GM03348 (cell line): ENCODE results near the gene CFAP410.
"Not testable (repeated sequence)": the region's sequence is repeated elsewhere in the genome, so short reads cannot be mapped to it uniquely, and the experiment has no call there.

Source experiments
- DNase-seq: peaks from one replicate; pipeline ENCODE4 v3.0.0; 2012; ENCODE audit warnings: low spot score

The CFAP410 gene

DNA sequence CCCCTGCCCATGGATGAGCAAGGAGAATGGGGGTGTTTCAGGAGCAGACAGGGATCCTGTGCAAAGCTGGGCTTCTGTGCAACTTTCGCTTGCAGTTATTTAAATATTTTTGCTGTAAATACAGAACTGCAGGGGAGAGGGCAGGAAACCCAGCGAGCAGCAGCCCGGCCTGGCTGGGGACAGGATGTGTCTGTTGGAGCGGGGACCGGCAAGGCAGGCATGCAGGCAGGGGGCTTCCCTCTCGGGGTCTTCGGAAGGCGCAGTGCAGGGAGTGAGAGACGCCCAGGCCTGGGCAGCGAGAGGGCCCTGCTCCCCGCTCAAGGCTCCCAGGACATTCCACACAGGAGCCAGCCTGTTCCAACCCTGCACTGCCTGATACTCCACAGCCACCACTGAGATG lies 55.2 kb downstream of the CFAP410 start:
- no peak for DNase-seq

DNA sequence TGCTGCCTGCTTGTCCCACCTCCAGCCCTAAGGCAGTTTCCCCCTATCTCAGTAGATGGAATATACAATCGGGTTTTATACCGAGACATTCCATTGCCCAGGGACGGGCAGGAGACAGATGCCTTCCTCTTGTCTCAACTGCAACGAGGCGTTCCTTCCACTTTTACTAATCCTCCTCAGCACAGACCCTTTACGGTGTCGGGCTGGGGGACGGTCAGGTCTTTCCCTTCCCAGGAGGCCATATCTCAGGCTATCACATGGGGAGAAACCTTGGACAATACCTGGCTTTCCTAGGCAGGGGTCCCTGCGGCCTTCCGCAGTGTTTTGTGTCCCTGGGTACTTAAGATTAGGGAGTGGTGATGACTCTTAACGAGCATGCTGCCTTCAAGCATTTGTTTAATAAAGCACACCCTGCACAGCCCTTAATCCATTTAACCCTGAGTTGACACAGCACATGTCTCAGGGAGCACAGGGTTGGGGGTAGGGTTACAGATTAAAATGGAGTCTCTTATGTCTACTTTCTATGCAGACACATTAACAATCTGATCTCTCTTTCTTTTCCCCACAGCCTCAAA lies 55.9 kb downstream of the CFAP410 start:
- DNase-seq, result not testable (repeated sequence)

DNA sequence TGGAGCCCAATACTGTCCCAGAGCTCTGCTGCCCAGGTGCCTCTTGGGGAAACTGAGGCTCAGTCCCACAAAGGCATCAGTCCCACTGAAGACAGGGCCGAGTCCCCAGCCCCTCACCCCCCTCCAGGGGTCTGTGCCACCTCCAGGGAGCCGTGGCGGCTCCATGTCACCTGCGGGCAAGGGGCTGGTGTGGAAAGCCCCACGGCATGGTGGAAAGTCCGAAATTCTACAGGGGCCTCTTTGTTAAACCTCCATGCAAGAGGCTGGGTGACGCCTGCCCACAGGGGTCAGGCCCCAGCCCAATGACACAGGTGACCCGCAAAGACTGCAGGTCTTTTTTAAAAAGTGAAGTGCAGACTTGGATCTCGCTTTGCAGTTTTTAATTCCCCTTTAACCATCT lies 56.8 kb downstream of the CFAP410 start:
- DNase-seq, result no peak

DNA sequence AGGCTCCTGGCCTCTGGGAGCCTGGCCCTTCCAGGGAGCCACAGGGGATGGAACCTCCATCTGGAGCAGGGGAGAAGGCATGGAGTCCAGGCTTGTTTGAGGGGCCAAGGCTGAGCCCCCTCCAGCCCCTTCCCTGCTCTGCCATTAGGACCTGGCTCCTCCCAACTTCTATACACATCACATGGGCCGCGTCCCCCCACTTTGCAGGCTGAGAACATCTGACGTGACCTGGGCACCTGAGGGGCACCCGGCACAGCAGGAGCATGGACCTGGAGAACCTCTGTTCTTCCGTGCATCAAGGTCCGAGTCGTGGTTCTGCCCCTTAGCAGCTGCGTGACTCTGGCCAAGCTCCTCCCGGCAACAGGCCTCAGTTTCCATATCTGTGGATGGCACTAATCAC lies 57.4 kb downstream of the CFAP410 start:
- DNase-seq, result no peak

DNA sequence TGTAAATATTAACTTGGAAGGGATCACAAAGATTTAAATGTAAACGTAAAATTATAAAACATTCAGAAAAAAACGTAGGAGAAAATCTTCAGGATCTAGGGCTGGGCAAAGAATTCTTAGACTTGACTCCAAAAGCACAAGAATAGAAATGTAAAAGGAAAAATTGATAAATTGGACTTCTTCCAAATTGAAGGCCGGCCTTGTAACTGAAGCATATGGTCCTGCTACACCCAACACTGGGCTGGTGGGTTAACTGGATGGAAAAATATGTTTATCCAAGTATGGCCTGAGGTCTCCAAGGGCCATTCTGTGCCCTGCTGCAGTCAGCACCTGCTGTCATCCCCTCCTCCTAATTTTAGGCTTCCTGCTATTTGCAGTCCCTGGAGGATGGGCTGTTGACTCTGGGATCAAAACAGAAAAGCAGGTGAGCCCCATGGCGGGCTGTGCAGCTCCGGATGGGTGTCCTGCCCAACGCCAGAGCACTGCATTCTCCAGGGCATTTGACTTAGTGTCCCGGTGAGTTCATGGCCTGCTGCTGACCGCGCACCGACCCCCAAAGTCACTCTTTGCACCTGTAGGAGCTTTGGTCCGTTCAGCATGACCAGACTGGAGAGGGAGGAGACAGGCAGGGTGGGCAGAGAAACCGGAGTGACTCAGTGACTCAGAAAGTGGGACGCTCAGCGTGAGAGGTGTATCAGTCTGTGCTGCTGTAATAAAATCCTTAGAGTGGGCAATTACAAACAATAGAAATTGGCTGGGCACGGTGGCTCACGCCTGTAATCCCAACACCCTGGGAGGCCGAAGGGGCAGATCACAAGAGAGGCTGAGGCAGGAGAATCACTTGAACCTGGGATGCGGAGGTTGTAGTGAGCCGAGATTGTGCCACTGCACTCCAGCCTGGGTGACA lies 59.6 kb downstream of the CFAP410 start:
- DNase-seq, result no peak
